Memory B cell (primary cell): Measurements from ENCODE around the gene SPINK9.
A peak's percentile ranks its signal among the peaks of the same experiment; 100 is the strongest.

Experiments
- ATAC-seq: fragments of 150-1000 bp; cut with Tn5 transposase; 2 replicates; pipeline ENCODE4 v1.10.0; 2021; ENCODE audit warnings: low read depth, mild to moderate bottlenecking, moderate library complexity
- DNase-seq, 2 donors: peaks; one replicate each; pipeline ENCODE4 v3.0.0; 2022; ENCODE audit warnings: low spot score in 2 of 2
- H3K27ac Mint-ChIP-seq: one replicate; pipeline ENCODE4 v1.8.0; 2022; ENCODE audit warnings: mild to moderate bottlenecking, moderate library complexity, mixed read lengths
- H3K27me3 Mint-ChIP-seq: one replicate; pipeline ENCODE4 v1.8.0; 2022; ENCODE audit warnings: mixed read lengths
- H3K36me3 Mint-ChIP-seq: one replicate; pipeline ENCODE4 v1.8.0; 2022; ENCODE audit warnings: mild to moderate bottlenecking, mixed read lengths
- H3K4me1 Mint-ChIP-seq: one replicate; pipeline ENCODE4 v1.8.0; 2022; ENCODE audit warnings: mixed read lengths
- H3K4me3 Mint-ChIP-seq: one replicate; pipeline ENCODE4 v1.8.0; 2022; ENCODE audit warnings: mild to moderate bottlenecking, moderate library complexity, mixed read lengths
- H3K9me3 Mint-ChIP-seq: one replicate; pipeline ENCODE4 v1.8.0; 2022; ENCODE audit warnings: mixed read lengths

The SPINK9 gene

DNA sequence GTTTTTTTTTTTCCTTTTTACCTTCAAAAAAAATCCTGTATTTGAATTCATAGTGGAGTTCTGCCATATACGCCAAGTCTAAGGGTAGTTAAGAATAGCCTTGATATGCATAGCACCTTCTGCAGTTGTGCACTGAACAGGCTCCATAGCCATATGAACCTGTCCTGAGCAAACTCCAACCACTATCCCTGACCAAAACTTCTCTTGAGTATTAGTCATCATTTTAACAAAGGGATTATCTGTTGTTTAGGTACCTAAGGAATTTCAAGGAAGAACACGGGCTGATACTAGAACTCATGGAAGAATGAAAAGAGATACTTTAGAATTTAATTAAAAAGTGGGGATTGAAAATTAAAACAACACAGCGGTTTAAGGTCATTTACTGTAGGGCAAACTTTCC lies 46.5 kb downstream of the SPINK9 start:
- DNase-seq (no peak), ATAC-seq (no peak)
- no peak overlapping the region for H3K27ac Mint-ChIP-seq
- peaks cover 20% of the 10 kb centered on the region for H3K36me3 Mint-ChIP-seq
- H3K4me1 Mint-ChIP-seq: peaks cover 16% of the 10 kb centered on the region
- H3K9me3 Mint-ChIP-seq: peaks cover 7% of the 10 kb centered on the region
- H3K4me3 Mint-ChIP-seq: no peak overlapping the region
- no peaks in the 10 kb centered on the region for H3K27me3 Mint-ChIP-seq

GRCh38 chr5:148382961-148383360 lies 47.6 kb downstream of the SPINK9 start:
- DNase-seq (no peak), ATAC-seq (no peak)
- Mint-ChIP-seq H3K27me3 (no peaks in the 10 kb centered on the region), H3K27ac (peak overlapping the region; percentile 96), H3K4me3 (peak overlapping the region; percentile 87), H3K9me3 (peaks cover 7% of the 10 kb centered on the region), H3K4me1 (peaks cover 19% of the 10 kb centered on the region), H3K36me3 (peaks cover 14% of the 10 kb centered on the region)

GRCh38 chr5:148383564-148384379 lies 48.4 kb downstream of the SPINK9 start, which contains the start of gene FBXO38:
Gene FBXO38, plus strand, starts transcription at chr5:148383958. Its CDS starts 10,819 bp downstream, at chr5:148394777.
- Mint-ChIP-seq H3K9me3 (peaks cover 1% of the 10 kb centered on the region), H3K27ac (peak within 1 kb of the TSS; percentile 96), H3K4me3 (peak within 1 kb of the TSS; percentile 87), H3K4me1 (peaks cover 23% of the 10 kb centered on the region), H3K27me3 (no peaks in the 10 kb centered on the region), H3K36me3 (peaks cover 10% of the 10 kb centered on the region)
- ATAC-seq (peak; percentile 93), DNase-seq (peak; percentile 95)

- Mint-ChIP-seq H3K36me3 (peaks cover 11% of the 10 kb centered on the region), H3K9me3 (no peaks in the 10 kb centered on the region), H3K27me3 (no peaks in the 10 kb centered on the region), H3K4me3 (peak overlapping the region; percentile 87), H3K4me1 (peaks cover 25% of the 10 kb centered on the region), H3K27ac (peak overlapping the region; percentile 96)
- ATAC-seq (no peak), DNase-seq (no peak)
These were observed 49.0 kb downstream of the SPINK9 start for GRCh38 chr5:148384380-148384737.

GRCh38 chr5:148385094-148385493 lies 49.7 kb downstream of the SPINK9 start:
- Mint-ChIP-seq H3K4me3 (peak overlapping the region; percentile 87), H3K4me1 (peaks cover 25% of the 10 kb centered on the region)

DNA sequence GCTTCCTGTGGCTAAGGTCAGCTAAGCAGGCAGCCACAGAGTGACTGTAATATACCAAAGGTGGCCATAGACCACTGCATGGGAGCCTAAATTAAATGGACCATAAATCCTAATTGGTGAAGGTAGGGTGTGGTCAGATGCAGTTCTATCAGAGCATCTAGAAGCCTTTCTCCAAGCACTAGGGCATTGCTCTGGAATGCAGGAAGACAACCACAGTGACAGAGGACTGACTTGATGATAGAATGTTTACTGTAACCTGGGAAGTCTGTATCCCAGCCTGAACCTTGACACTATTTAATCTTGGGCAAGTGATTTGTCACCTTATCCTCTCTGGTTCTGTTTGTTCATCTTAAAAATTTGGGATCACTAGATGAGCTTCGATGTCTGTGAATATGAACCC lies 50.7 kb downstream of the SPINK9 start:
- H3K4me3 Mint-ChIP-seq: no peak overlapping the region
- DNase-seq (no peak), ATAC-seq (no peak)
- peaks cover 26% of the 10 kb centered on the region for H3K4me1 Mint-ChIP-seq
- peaks cover 12% of the 10 kb centered on the region for H3K36me3 Mint-ChIP-seq
- H3K9me3 Mint-ChIP-seq: no peaks in the 10 kb centered on the region
- H3K27ac Mint-ChIP-seq: no peak overlapping the region
- no peaks in the 10 kb centered on the region for H3K27me3 Mint-ChIP-seq

More at GRCh38 chr5:148385094-148385493, 49.7 kb downstream of the SPINK9 start:
- Mint-ChIP-seq H3K9me3 (no peaks in the 10 kb centered on the region), H3K27me3 (no peaks in the 10 kb centered on the region), H3K27ac (peak overlapping the region; percentile 96), H3K36me3 (peaks cover 11% of the 10 kb centered on the region)
- no peak for DNase-seq
- no peak for ATAC-seq

DNA sequence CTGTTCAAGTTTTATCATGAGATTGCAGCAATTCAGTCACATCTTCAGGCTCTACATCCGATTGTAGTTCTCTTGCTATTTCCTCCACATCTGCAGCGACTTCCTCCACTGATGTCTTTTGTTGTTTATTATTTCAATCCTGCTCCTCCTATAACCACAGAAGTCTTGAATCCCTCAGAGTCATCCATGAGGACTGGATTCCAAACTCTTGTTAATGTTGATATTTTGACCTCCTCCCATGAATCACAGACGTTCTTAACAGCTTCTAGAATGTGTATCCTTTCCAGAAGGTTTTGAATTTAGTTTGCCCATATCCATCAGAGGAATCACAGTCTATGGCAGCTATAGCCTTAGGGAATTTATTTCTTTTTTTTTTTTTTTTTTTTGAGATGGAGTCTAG lies 52.0 kb downstream of the SPINK9 start:
- peaks cover 32% of the 10 kb centered on the region for H3K4me1 Mint-ChIP-seq
- ATAC-seq: no peak
- peaks cover 14% of the 10 kb centered on the region for H3K36me3 Mint-ChIP-seq
- DNase-seq: no peak
- H3K27ac Mint-ChIP-seq: no peak overlapping the region
- no peaks in the 10 kb centered on the region for H3K27me3 Mint-ChIP-seq
- H3K9me3 Mint-ChIP-seq: no peaks in the 10 kb centered on the region
- H3K4me3 Mint-ChIP-seq: no peak overlapping the region

DNA sequence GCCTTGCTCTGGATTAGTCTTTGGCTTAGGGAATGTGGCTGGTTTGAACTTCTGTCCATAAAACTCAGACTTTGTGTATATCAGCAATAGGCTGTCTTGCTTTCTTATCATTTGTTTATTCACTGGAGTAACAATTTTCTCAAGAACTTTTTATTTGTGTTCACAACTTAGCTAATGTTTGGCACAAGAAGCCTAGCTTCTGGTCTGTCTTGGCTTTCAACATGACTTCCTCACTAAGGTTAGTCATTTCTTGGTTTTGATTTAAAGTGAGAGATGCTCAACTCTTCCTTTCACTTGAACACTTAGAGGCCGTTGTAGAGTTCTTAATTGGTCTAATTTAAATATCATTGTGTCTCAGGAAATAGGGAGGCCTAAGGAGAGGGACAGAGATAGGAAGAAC lies 53.3 kb downstream of the SPINK9 start:
- Mint-ChIP-seq H3K27ac (no peak overlapping the region), H3K27me3 (no peaks in the 10 kb centered on the region), H3K4me3 (no peak overlapping the region), H3K9me3 (no peaks in the 10 kb centered on the region), H3K36me3 (peaks cover 15% of the 10 kb centered on the region), H3K4me1 (peaks cover 35% of the 10 kb centered on the region)
- no peak for DNase-seq
- ATAC-seq: no peak
